ENCODE results near the gene EPHA10.

The EPHA10 gene

DNA sequence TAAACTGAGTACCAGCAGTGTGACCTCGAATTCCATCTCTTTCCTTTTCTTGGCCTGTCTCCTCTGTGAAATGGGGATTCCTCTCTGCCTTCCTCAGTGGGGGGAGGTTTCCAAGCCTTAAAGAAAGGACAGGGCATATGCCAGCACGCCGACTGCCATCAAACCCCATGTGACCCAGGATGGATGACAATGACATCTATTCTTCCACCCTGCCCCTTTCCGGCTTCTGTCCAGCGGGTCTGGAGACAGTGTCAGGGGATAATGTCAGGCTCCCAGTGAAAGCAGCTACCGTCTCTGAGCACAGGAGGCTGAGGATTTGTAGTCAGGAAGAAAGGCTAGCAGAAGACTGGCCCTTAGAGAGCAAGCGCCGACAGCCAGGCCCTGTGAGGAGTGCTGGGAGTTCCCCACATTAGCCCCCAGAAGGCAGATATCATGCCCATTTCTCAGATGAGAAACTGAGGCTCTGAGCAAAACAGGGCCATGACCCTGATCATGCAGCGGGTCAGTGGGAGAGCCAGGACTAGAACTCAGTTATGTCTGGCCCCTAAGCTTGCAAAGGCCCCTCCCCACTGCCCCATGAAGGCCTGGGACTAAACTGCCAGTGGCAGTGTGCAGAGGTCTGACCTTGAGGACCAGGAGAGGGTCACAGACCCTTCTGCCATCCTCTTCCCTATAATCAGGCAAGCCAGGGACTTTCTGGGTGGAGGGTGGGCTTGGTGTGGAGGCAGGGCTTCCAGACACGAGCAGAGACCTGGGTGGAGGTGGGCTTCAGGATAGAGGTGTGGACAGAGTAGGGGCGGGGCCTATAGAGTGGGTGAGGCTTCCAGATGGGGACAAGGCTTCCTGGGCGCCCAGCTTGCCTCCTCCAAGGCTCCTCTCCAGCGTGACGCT, 42.5 kb downstream of the EPHA10 start:
- Histone ChIP-seq H3K9ac (no peak overlapping the region), H3K79me2 (no peaks in the 10 kb centered on the region), H3K27me3 (ENCODE audit: control insufficient read depth, insufficient read depth, low read length) (no peaks in the 10 kb centered on the region), H3K4me3 (ENCODE audit: low read depth, low read length) (no peak overlapping the region), H3K27ac (no peak overlapping the region), H3K9me3 (ENCODE audit: control insufficient read depth, low read length) (no peaks in the 10 kb centered on the region), H2AFZ (no peak overlapping the region), H3K36me3 (ENCODE audit: control insufficient read depth, insufficient read depth, low read length) (no peaks in the 10 kb centered on the region), H3K4me1 (no peaks in the 10 kb centered on the region), H3K4me2 (ENCODE audit: low read length) (no peak overlapping the region)
- no peak for TF ChIP-seq CTCF (IDR thresholded peaks at IDR 0.05)

GRCh38 chr1:37721565-37721964, 43.4 kb downstream of the EPHA10 start:
- Histone ChIP-seq H3K9ac (no peak overlapping the region), H3K4me2 (ENCODE audit: low read length) (no peak overlapping the region), H3K27me3 (ENCODE audit: control insufficient read depth, insufficient read depth, low read length) (no peaks in the 10 kb centered on the region), H3K4me3 (ENCODE audit: low read depth, low read length) (no peak overlapping the region), H3K27ac (no peak overlapping the region), H3K9me3 (ENCODE audit: control insufficient read depth, low read length) (no peaks in the 10 kb centered on the region), H2AFZ (no peak overlapping the region), H3K4me1 (no peaks in the 10 kb centered on the region), H3K36me3 (ENCODE audit: control insufficient read depth, insufficient read depth, low read length) (no peaks in the 10 kb centered on the region), H3K79me2 (no peaks in the 10 kb centered on the region)
- no peak for TF ChIP-seq CTCF (IDR thresholded peaks at IDR 0.05)

DNA sequence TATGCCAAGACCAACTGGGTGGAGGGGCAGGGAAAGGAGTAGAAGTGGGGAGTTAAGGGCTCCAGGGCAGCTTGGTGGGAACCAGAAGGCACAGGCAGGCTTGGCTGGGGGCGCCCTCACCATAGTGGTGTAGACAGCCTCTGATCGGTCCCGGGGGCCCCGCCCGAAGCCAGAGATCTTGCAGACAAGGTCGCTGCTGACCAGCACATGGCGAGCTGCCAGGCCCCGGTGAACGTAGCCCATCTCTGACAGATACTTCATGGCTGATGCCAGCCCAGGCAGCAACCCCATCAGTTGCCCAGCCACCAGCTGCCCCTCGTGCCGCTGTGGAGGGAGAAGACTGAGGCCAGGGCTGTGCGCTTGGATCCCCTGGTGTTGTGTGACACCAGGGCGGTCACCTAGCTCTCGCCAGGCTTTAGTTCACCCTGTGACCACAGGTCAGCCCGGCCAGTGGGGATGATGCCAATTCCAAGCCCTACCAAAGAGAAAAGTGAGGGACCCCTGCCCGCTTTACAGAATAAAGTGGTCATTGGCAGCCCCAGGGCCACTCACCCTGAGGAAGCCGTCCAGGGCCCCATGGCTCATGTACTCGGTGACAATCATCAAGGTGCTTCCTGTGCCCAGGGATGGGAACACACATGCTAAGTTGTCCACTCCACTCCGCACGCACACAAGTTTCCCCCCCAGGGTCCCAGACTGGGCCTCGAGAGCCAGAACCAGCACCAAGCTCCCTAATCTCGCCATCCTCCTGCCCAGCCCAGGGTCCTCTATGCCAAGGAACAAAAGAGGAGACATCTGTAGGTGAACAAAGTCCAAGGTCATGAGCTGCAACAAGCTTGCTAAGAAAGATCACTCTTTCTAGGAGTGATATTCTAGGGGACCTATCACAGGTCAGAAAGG, 44.4 kb downstream of the EPHA10 start:
- H3K4me3 ChIP-seq (ENCODE audit: low read depth, low read length) = no peak overlapping the region

GRCh38 chr1:37719572-37720195, 45.2 kb downstream of the EPHA10 start:
- no peaks in the 10 kb centered on the region for H3K4me1 ChIP-seq
- H3K4me3 ChIP-seq (ENCODE audit: low read depth, low read length) = no peak overlapping the region
- no peak for TF ChIP-seq CTCF (IDR thresholded peaks at IDR 0.05)
- H3K79me2 ChIP-seq = no peaks in the 10 kb centered on the region
- no peak overlapping the region for H3K9ac ChIP-seq
- no peak overlapping the region for H3K27ac ChIP-seq
- H2AFZ ChIP-seq = no peak overlapping the region
- H3K4me2 ChIP-seq (ENCODE audit: low read length) = no peak overlapping the region
- no peaks in the 10 kb centered on the region for H3K27me3 ChIP-seq (ENCODE audit: control insufficient read depth, insufficient read depth, low read length)
- H3K9me3 ChIP-seq (ENCODE audit: control insufficient read depth, low read length) = no peaks in the 10 kb centered on the region
- no peaks in the 10 kb centered on the region for H3K36me3 ChIP-seq (ENCODE audit: control insufficient read depth, insufficient read depth, low read length)

More for the DNA sequence above, 44.4 kb downstream of the EPHA10 start:
- Histone ChIP-seq H3K27ac (no peak overlapping the region), H3K36me3 (ENCODE audit: control insufficient read depth, insufficient read depth, low read length) (no peaks in the 10 kb centered on the region), H3K27me3 (ENCODE audit: control insufficient read depth, insufficient read depth, low read length) (no peaks in the 10 kb centered on the region), H3K9ac (no peak overlapping the region), H3K4me1 (no peaks in the 10 kb centered on the region), H2AFZ (no peak overlapping the region), H3K4me2 (ENCODE audit: low read length) (no peak overlapping the region), H3K9me3 (ENCODE audit: control insufficient read depth, low read length) (no peaks in the 10 kb centered on the region), H3K79me2 (no peaks in the 10 kb centered on the region)
- TF ChIP-seq CTCF (IDR thresholded peaks at IDR 0.05) = no peak

Data from parathyroid adenoma (tissue), 2 donors.